GM19238 (cell line): ENCODE measurements around the gene STON2.

ENCODE experiments used
- DNase-seq: peaks from one replicate; pipeline ENCODE4 v3.0.0; 2011; ENCODE audit warnings: low spot score; ENCODE audit not compliant: insufficient read length

The STON2 gene

GRCh38 chr14:81423504-81423903, 23.4 kb upstream of the STON2 start:
- DNase-seq, result no peak

GRCh38 chr14:81418057-81418790, 18.1 kb upstream of the STON2 start:
- no peak for DNase-seq

- DNase-seq, result no peak
Observed at GRCh38 chr14:81416981-81417380, 16.9 kb upstream of the STON2 start.

- DNase-seq, result no peak
Observed at GRCh38 chr14:81416194-81416952, 16.2 kb upstream of the STON2 start.

GRCh38 chr14:81415781-81416180, 15.7 kb upstream of the STON2 start:
- DNase-seq, result no peak

- DNase-seq, result no peak
Observed at GRCh38 chr14:81414123-81414522, 14.0 kb upstream of the STON2 start.

GRCh38 chr14:81412779-81413178, 12.7 kb upstream of the STON2 start:
- no peak for DNase-seq

- DNase-seq, result no peak
Observed at GRCh38 chr14:81408595-81408994, 8.5 kb upstream of the STON2 start.

- no peak for DNase-seq
Observed at GRCh38 chr14:81406863-81407262, 6.7 kb upstream of the STON2 start.

GRCh38 chr14:81402123-81402495, 2.0 kb upstream of the STON2 start:
- DNase-seq, result no peak

GRCh38 chr14:81401420-81402122, 1.4 kb upstream of the STON2 start:
- no peak for DNase-seq

- no peak for DNase-seq
Observed at GRCh38 chr14:81400852-81401251, 728 bp upstream of the STON2 start.

- no peak for DNase-seq
Observed at GRCh38 chr14:81398196-81398891, 1.8 kb downstream of the STON2 start.

- DNase-seq, result no peak
Observed at GRCh38 chr14:81396113-81396512, 4.0 kb downstream of the STON2 start.

GRCh38 chr14:81394739-81395138, 5.4 kb downstream of the STON2 start:
- no peak for DNase-seq

GRCh38 chr14:81392976-81393643, 7.0 kb downstream of the STON2 start:
- no peak for DNase-seq

GRCh38 chr14:81392052-81392451, 8.1 kb downstream of the STON2 start:
- DNase-seq, result no peak

GRCh38 chr14:81390696-81391095, 9.4 kb downstream of the STON2 start:
- no peak for DNase-seq

- no peak for DNase-seq
Observed at GRCh38 chr14:81388336-81388735, 11.8 kb downstream of the STON2 start.

- no peak for DNase-seq
Observed at GRCh38 chr14:81386290-81386745, 13.8 kb downstream of the STON2 start.

- no peak for DNase-seq
Observed at GRCh38 chr14:81385886-81386285, 14.2 kb downstream of the STON2 start.
